ENCODE data around the gene POC1A.

DNA sequence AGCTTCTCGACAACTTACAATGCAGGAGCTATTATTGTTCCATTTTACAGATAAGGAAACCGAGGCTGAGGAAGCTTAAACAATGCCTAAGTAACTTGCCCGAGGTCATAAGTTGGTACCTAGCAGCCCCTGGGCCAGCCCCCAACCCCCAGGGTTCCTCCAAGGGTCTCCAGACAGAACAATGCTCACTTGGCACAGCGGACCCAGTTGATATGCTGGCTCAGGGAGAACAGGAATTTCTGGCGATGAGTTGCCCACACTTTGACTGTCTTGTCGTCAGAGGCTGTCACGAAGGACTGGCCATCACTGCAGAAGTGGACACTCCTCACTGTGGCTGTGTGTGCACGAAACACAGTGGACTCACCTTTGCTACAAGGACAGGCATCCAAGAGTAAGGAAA is 5.2 kb downstream of the POC1A start:
- TF ChIP-seq, protein P1, sequence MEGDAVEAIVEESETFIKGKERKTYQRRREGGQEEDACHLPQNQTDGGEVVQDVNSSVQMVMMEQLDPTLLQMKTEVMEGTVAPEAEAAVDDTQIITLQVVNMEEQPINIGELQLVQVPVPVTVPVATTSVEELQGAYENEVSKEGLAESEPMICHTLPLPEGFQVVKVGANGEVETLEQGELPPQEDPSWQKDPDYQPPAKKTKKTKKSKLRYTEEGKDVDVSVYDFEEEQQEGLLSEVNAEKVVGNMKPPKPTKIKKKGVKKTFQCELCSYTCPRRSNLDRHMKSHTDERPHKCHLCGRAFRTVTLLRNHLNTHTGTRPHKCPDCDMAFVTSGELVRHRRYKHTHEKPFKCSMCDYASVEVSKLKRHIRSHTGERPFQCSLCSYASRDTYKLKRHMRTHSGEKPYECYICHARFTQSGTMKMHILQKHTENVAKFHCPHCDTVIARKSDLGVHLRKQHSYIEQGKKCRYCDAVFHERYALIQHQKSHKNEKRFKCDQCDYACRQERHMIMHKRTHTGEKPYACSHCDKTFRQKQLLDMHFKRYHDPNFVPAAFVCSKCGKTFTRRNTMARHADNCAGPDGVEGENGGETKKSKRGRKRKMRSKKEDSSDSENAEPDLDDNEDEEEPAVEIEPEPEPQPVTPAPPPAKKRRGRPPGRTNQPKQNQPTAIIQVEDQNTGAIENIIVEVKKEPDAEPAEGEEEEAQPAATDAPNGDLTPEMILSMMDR (IDR thresholded peaks at IDR 0.05): no peak
- TF ChIP-seq, protein P2, sequence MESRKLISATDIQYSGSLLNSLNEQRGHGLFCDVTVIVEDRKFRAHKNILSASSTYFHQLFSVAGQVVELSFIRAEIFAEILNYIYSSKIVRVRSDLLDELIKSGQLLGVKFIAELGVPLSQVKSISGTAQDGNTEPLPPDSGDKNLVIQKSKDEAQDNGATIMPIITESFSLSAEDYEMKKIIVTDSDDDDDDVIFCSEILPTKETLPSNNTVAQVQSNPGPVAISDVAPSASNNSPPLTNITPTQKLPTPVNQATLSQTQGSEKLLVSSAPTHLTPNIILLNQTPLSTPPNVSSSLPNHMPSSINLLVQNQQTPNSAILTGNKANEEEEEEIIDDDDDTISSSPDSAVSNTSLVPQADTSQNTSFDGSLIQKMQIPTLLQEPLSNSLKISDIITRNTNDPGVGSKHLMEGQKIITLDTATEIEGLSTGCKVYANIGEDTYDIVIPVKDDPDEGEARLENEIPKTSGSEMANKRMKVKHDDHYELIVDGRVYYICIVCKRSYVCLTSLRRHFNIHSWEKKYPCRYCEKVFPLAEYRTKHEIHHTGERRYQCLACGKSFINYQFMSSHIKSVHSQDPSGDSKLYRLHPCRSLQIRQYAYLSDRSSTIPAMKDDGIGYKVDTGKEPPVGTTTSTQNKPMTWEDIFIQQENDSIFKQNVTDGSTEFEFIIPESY (IDR thresholded peaks at IDR 0.05; ENCODE audit: borderline replicate concordance, low read depth): no peak
- no peak for TF ChIP-seq ELF1 (IDR thresholded peaks at IDR 0.05)
- TF ChIP-seq RCOR1 (IDR thresholded peaks at IDR 0.05; ENCODE audit: low read length): no peak
- TF ChIP-seq NFIC (IDR thresholded peaks at IDR 0.05; ENCODE audit: borderline replicate concordance): no peak
- no peak for TF ChIP-seq JUND (IDR thresholded peaks at IDR 0.05)
- no peak for TF ChIP-seq POLR2AphosphoS5 (IDR thresholded peaks at IDR 0.05; ENCODE audit: low read depth, low read length)
- no peak for TF ChIP-seq EP300 (IDR thresholded peaks at IDR 0.05; ENCODE audit: borderline replicate concordance in 1 of 2, low read depth in 1 of 2, low read length in 1 of 2)
- TF ChIP-seq, protein P3, sequence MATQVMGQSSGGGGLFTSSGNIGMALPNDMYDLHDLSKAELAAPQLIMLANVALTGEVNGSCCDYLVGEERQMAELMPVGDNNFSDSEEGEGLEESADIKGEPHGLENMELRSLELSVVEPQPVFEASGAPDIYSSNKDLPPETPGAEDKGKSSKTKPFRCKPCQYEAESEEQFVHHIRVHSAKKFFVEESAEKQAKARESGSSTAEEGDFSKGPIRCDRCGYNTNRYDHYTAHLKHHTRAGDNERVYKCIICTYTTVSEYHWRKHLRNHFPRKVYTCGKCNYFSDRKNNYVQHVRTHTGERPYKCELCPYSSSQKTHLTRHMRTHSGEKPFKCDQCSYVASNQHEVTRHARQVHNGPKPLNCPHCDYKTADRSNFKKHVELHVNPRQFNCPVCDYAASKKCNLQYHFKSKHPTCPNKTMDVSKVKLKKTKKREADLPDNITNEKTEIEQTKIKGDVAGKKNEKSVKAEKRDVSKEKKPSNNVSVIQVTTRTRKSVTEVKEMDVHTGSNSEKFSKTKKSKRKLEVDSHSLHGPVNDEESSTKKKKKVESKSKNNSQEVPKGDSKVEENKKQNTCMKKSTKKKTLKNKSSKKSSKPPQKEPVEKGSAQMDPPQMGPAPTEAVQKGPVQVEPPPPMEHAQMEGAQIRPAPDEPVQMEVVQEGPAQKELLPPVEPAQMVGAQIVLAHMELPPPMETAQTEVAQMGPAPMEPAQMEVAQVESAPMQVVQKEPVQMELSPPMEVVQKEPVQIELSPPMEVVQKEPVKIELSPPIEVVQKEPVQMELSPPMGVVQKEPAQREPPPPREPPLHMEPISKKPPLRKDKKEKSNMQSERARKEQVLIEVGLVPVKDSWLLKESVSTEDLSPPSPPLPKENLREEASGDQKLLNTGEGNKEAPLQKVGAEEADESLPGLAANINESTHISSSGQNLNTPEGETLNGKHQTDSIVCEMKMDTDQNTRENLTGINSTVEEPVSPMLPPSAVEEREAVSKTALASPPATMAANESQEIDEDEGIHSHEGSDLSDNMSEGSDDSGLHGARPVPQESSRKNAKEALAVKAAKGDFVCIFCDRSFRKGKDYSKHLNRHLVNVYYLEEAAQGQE (IDR thresholded peaks at IDR 0.05; ENCODE audit: low read depth, low read length): no peak
- TF ChIP-seq EZH2phosphoT487 (IDR thresholded peaks at IDR 0.05; ENCODE audit: borderline replicate concordance, low read depth): no peak
- TF ChIP-seq GABPA (IDR thresholded peaks at IDR 0.05; ENCODE audit: low read depth): no peak
- TF ChIP-seq TAF1 (IDR thresholded peaks at IDR 0.05; ENCODE audit: borderline replicate concordance, low read depth, low read length): no peak
- TF ChIP-seq MXI1 (IDR thresholded peaks at IDR 0.05; ENCODE audit: low read depth, low read length): no peak
